PFSK-1 (cell line): Measurements from ENCODE around the gene RPLP1.

Experiments used
- FOXP2 ChIP-seq: optimal IDR thresholded peaks from 2 replicates; pipeline ENCODE3; 2011; ENCODE audit warnings: borderline replicate concordance, control low read depth, inconsistent platforms; ENCODE audit not compliant: insufficient read depth; ENCODE audit errors: extremely low read length, extremely low read depth
- POLR2AphosphoS5 ChIP-seq: IDR thresholded peaks from 2 replicates; pipeline ENCODE4 v1.6.1; 2012; ENCODE audit warnings: low read depth, mild to moderate bottlenecking, control low read depth, low read length, moderate library complexity
- SIN3A ChIP-seq: IDR thresholded peaks from 2 replicates; pipeline ENCODE4 v1.6.1; 2012; ENCODE audit warnings: mild to moderate bottlenecking, low read length, moderate library complexity, borderline replicate concordance; ENCODE audit not compliant: insufficient read depth
- TAF1 ChIP-seq: IDR thresholded peaks from 2 replicates; pipeline ENCODE4 v1.6.1; 2012; ENCODE audit warnings: low read length, control low read depth, borderline replicate concordance; ENCODE audit not compliant: insufficient read depth
- TF ChIP-seq, protein P1 (sequence below), 2 experiments: IDR thresholded peaks; 2 replicates each; pipeline versions ENCODE4 v1.6.1 to v1.8.0; 2011 to 2012; ENCODE audit warnings: low read depth in 2 of 2, low read length in 2 of 2, control low read depth in 1 of 2, inconsistent platforms in 1 of 2, mild to moderate bottlenecking in 1 of 2, moderate library complexity in 1 of 2; ENCODE audit not compliant: insufficient read depth in 1 of 2

DNA sequence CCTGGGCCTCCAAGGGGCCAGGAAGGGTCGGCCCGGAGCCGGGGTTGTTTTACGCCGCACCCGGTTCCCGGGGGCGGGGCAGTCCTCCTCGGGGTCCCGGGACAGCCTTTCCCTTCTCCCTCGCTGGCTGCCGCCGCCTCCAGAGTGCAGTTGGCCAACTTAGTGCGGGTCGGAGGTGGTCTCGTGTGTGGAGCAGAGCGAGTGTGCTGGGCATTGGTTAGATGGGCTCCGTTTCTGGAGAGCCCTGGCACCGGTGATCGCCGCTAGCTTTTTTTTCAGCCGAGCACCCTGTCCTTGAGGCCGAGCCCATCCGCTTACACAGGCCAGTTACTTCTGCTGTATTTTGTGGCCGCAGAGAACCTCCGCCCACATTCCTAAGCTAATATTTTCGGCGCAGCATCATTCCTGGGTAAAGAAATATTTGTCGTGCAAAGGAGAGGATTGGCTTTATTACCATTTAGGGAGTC lies 37.9 kb upstream of the RPLP1 start:
- TF ChIP-seq POLR2AphosphoS5, result no peak
- no peak for TF ChIP-seq TAF1
- TF ChIP-seq, protein P1, sequence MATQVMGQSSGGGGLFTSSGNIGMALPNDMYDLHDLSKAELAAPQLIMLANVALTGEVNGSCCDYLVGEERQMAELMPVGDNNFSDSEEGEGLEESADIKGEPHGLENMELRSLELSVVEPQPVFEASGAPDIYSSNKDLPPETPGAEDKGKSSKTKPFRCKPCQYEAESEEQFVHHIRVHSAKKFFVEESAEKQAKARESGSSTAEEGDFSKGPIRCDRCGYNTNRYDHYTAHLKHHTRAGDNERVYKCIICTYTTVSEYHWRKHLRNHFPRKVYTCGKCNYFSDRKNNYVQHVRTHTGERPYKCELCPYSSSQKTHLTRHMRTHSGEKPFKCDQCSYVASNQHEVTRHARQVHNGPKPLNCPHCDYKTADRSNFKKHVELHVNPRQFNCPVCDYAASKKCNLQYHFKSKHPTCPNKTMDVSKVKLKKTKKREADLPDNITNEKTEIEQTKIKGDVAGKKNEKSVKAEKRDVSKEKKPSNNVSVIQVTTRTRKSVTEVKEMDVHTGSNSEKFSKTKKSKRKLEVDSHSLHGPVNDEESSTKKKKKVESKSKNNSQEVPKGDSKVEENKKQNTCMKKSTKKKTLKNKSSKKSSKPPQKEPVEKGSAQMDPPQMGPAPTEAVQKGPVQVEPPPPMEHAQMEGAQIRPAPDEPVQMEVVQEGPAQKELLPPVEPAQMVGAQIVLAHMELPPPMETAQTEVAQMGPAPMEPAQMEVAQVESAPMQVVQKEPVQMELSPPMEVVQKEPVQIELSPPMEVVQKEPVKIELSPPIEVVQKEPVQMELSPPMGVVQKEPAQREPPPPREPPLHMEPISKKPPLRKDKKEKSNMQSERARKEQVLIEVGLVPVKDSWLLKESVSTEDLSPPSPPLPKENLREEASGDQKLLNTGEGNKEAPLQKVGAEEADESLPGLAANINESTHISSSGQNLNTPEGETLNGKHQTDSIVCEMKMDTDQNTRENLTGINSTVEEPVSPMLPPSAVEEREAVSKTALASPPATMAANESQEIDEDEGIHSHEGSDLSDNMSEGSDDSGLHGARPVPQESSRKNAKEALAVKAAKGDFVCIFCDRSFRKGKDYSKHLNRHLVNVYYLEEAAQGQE (IDR thresholded peaks at IDR 0.05; ENCODE audit: insufficient read depth in 1 of 2, low read depth in 2 of 2, low read length in 2 of 2), result no peak
- 0 out of 2 replicates have a peak, but pooled peaks have one; percentile 17 for TF ChIP-seq SIN3A
- no peak for TF ChIP-seq FOXP2
